Gastrocnemius medialis (tissue), 4 donors: ENCODE measurements around the gene FAM174B. TPM values are rescaled to one million over a fixed set of nuclear protein-coding genes. Genes with fewer than 3 reads are reported as not detected.
A peak's percentile ranks its signal among the peaks of the same experiment; 100 is the strongest.

ENCODE experiments used
- ATAC-seq, 2 donors: fragments of 150-250 bp; one replicate each; pipeline ENCODE4 v1.9.1; 2016
- DNase-seq, 2 donors: peaks; one replicate each; pipeline ENCODE4 v3.0.0-alpha.2; 2019
- H3K27ac ChIP-seq, 4 donors: fragments of 200-600 bp; sonication (generic); 1 replicate in 1 of 4; 2 replicates in 3 of 4; pipeline ENCODE4 v1.5.1; 2016 to 2018; ENCODE audit warnings: mild to moderate bottlenecking in 2 of 4, moderate library complexity in 1 of 4
- H3K27me3 ChIP-seq, 3 donors: fragments of 200-600 bp; sonication (generic) in 2 of 3; 1 replicate in 1 of 3; 2 replicates in 2 of 3; pipeline versions ENCODE4 v1.5.1 to v1.6.0; 2016 to 2019; ENCODE audit warnings: mild to moderate bottlenecking in 1 of 3, moderate library complexity in 1 of 3
- H3K36me3 ChIP-seq, 2 donors: fragments of 200-600 bp; sonication (generic) in 1 of 2; one replicate each; pipeline ENCODE4 v1.5.1; 2017 to 2018
- H3K4me1 ChIP-seq, 2 donors: fragments of 200-600 bp; sonication (generic) in 1 of 2; one replicate each; pipeline ENCODE4 v1.5.1; 2016 to 2017; ENCODE audit warnings: mild to moderate bottlenecking in 2 of 2
- H3K4me3 ChIP-seq, 4 donors: fragments of 200-600 bp; sonication (generic) in 3 of 4; 1 replicate in 1 of 4; 2 replicates in 3 of 4; pipeline ENCODE4 v1.5.1; 2016 to 2019; ENCODE audit warnings: mild to moderate bottlenecking in 2 of 4
- H3K9me3 ChIP-seq, 3 donors: fragments of 200-600 bp; sonication (generic) in 2 of 3; 1 replicate in 1 of 3; 2 replicates in 2 of 3; pipeline ENCODE4 v1.5.1; 2016 to 2019
- CTCF ChIP-seq, 5 experiments: fragments of 450-650 bp in 3 of 5; fragments of 200-600 bp in 2 of 5; sonication (generic) in 2 of 5; IDR thresholded peaks in 4 of 5; conservative IDR thresholded peaks in 1 of 5; 1 replicate in 4 of 5; 2 replicates in 1 of 5; pipeline ENCODE4 v1.5.1; 2016 to 2019; ENCODE audit warnings: antibody characterized with exemption in 5 of 5, mild to moderate bottlenecking in 3 of 5, moderate library complexity in 3 of 5
- POLR2A ChIP-seq, 2 donors: fragments of 450-650 bp; IDR thresholded peaks; one replicate each; pipeline ENCODE4 v1.6.1; 2017; ENCODE audit warnings: antibody characterized with exemption in 2 of 2, mild to moderate bottlenecking in 2 of 2, moderate library complexity in 2 of 2
- in situ Hi-C, 4 donors: fragments of 200-750 bp; cut with MboI; loops; one replicate each; pipeline versions ENCODE4 v1.15.0 to v1.8.0; 2017; ENCODE audit warnings: low sequenced_read_pairs in 4 of 4
- intact Hi-C: fragments of 100-400 bp; cut with DNase I; formaldehyde crosslinking; loops from one replicate; pipeline ENCODE4 v1.15.1; 2023; ENCODE audit warnings: low total_unique reads
- total RNA-seq, 4 donors: library from RNA; depleted of rRNA; stranded (reverse); fragments of >200 nt; gene quantifications; one replicate each; pipeline versions ENCODE4 v1.1.0 to v1.2.3, GENCODE V29; 2016

Gene FAM174B
- total RNA-seq, 4 donors from 2014 or later: 7.6 to 22.5 (median 11.6) TPM

DNA sequence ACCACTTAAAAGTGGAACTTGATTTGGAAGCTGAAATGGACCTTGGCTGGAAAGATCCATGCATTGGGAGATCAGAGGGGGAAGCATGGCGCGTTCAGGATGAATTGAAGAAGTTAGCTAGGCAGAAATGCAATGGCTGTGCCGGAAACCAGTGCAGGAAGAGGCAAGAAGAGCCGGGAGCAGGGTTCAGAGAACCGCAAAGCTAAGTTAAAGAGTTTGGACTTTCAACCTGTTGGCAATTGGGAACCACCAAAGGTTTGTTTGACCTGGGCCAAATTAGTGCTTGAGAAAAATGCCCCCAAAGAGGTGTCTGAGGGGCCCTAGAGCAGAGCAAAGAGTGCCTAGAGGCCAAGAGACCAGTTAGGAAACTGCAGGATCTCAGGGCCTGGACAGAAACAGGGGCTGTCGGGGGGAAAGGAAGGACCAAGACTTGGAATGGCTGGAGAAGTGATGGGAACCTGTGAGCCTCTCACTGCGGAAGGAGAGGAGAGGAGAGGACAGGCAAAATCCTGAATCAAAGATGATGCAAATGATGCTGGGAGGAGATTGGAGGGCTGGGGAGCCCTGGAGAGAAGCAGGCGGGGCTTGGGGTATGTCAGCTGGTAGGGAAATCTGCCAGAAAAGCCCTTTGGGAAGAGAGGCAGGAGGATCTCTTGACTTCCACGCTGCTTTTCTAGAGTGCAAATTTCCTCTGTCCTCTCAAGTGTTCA lies 49.3 kb downstream of the FAM174B start:
- Histone ChIP-seq H3K4me1 (peaks cover 0 to 6% of the 10 kb centered on the region in 2 donors), H3K27ac (no peak overlapping the region), H3K36me3 (no peaks in the 10 kb centered on the region), H3K27me3 (no peaks in the 10 kb centered on the region), H3K9me3 (no peaks in the 10 kb centered on the region), H3K4me3 (no peak overlapping the region)
- DNase-seq (no peak), ATAC-seq (no peak)
- in situ Hi-C loops (no loop called here), intact Hi-C loops (no loop called here)
- no peak for TF ChIP-seq CTCF (IDR thresholded peaks at IDR 0.05 in 4 of 5, conservative IDR thresholded peaks at IDR 0.05 in 1 of 5)
- TF ChIP-seq POLR2A (IDR thresholded peaks at IDR 0.05): no peak

- Histone ChIP-seq H3K4me1 (peaks cover 0 to 6% of the 10 kb centered on the region in 2 donors), H3K27me3 (no peaks in the 10 kb centered on the region), H3K36me3 (no peaks in the 10 kb centered on the region), H3K4me3 (no peak overlapping the region), H3K27ac (no peak overlapping the region), H3K9me3 (no peaks in the 10 kb centered on the region)
- in situ Hi-C loops: no loop called here
- ATAC-seq (no peak), DNase-seq (no peak)
- TF ChIP-seq CTCF (IDR thresholded peaks at IDR 0.05 in 4 of 5, conservative IDR thresholded peaks at IDR 0.05 in 1 of 5): no peak
- TF ChIP-seq POLR2A (IDR thresholded peaks at IDR 0.05): no peak
- intact Hi-C loops: no loop called here
Measured at GRCh38 chr15:92605225-92605944, 50.2 kb downstream of the FAM174B start.

GRCh38 chr15:92603743-92604470 lies 51.7 kb downstream of the FAM174B start:
- Histone ChIP-seq H3K27me3 (no peaks in the 10 kb centered on the region), H3K4me3 (no peak overlapping the region), H3K4me1 (peaks cover 0 to 6% of the 10 kb centered on the region in 2 donors), H3K9me3 (no peaks in the 10 kb centered on the region), H3K36me3 (no peaks in the 10 kb centered on the region), H3K27ac (peak overlapping the region in 1 of 4 donors; percentile 2)
- DNase-seq (peak in 1 of 2 donors; percentile 46), ATAC-seq (peak; percentile 83 to 97)
- intact Hi-C loops (no loop called here), in situ Hi-C loops (no loop called here)
- TF ChIP-seq POLR2A (IDR thresholded peaks at IDR 0.05): no peak
- no peak for TF ChIP-seq CTCF (IDR thresholded peaks at IDR 0.05 in 4 of 5, conservative IDR thresholded peaks at IDR 0.05 in 1 of 5)

DNA sequence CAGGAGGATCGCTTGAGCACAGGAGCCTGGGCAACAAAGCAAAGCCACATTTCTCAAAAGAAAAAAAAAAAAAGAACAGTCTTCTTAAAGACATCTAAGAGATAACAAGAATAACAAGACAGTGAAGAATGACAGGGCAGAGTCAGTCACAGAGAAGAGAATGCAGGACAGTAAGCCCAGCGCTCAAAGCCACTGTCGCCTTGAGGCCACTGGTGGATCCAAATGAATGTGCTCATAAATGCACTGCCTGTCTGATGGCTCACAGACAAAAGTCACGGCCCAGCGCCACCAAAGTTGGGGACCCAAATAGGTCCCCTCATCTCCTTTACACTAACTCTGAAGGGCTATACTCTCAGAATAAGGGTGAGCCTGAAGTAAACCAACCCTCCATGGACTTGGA lies 52.3 kb downstream of the FAM174B start:
- H3K4me1 ChIP-seq: peaks cover 0 to 6% of the 10 kb centered on the region in 2 donors
- H3K27ac ChIP-seq: peak overlapping the region in 1 of 4 donors; percentile 2
- H3K9me3 ChIP-seq: no peaks in the 10 kb centered on the region
- intact Hi-C loops (no loop called here), in situ Hi-C loops (no loop called here)
- no peak for ATAC-seq
- no peak for TF ChIP-seq CTCF (IDR thresholded peaks at IDR 0.05 in 4 of 5, conservative IDR thresholded peaks at IDR 0.05 in 1 of 5)
- TF ChIP-seq POLR2A (IDR thresholded peaks at IDR 0.05): no peak
- no peak for DNase-seq
- no peaks in the 10 kb centered on the region for H3K36me3 ChIP-seq
- H3K4me3 ChIP-seq: no peak overlapping the region
- H3K27me3 ChIP-seq: no peaks in the 10 kb centered on the region
